K562 (cell line): ENCODE measurements around the gene CENPO. TPM values are rescaled to one million over a fixed set of nuclear protein-coding genes. Genes with fewer than 3 reads are reported as not detected.

Experiments
- CEBPG ChIP-seq, 3 experiments: fragments of 200-800 bp in 1 of 3; sonication (Bioruptor generic) in 1 of 3; sonication (generic) in 1 of 3; formaldehyde crosslinking in 1 of 3; IDR thresholded peaks in 2 of 3; conservative IDR thresholded peaks in 1 of 3; 2 replicates each; pipeline versions ENCODE4 v1.6.1 to v1.8.0; 2016 to 2022; ENCODE audit warnings: missing compliant biosample characterization in 2 of 3, missing genetic modification characterization in 2 of 3, mild to moderate bottlenecking in 1 of 3, missing genetic modification reagents in 1 of 3
- EP300 ChIP-seq: IDR thresholded peaks from 2 replicates; pipeline ENCODE4 v1.6.1; 2012; ENCODE audit warnings: low read length, improper control_type of control experiment
- FOSL1 ChIP-seq: fragments of 200-800 bp; sonication (Bioruptor generic); conservative IDR thresholded peaks from 2 replicates; pipeline ENCODE4 v1.6.1; 2016; ENCODE audit warnings: missing genetic modification characterization, missing compliant biosample characterization
- JUND ChIP-seq, 2 experiments: IDR thresholded peaks; 2 replicates in 1 of 2; 3 replicates in 1 of 2; pipeline ENCODE4 v1.6.1; 2011; ENCODE audit warnings: borderline replicate concordance in 2 of 2, low read depth in 2 of 2, low read length in 2 of 2, improper control_type of control experiment in 1 of 2, missing biosample characterization in 1 of 2, missing genetic modification characterization in 1 of 2, missing genetic modification reagents in 1 of 2
- MAFK ChIP-seq: IDR thresholded peaks from 2 replicates; pipeline ENCODE4 v1.6.1; 2011; ENCODE audit warnings: low read length, improper control_type of control experiment
- MED1 ChIP-seq: sonication (generic); formaldehyde crosslinking; IDR thresholded peaks from 2 replicates; pipeline ENCODE4 v1.8.1; 2023; ENCODE audit warnings: missing genetic modification reagents, borderline replicate concordance
- MYNN ChIP-seq, 2 experiments: sonication (generic); formaldehyde crosslinking in 1 of 2; IDR thresholded peaks; 2 replicates each; pipeline versions ENCODE4 v1.5.0 to v1.6.1; 2016 to 2020; ENCODE audit warnings: antibody characterized with exemption in 1 of 2, missing genetic modification reagents in 1 of 2
- NFE2 ChIP-seq: IDR thresholded peaks from 2 replicates; pipeline ENCODE4 v1.6.1; 2014; ENCODE audit warnings: antibody characterized with exemption, low read depth
- NONO ChIP-seq, 2 experiments: fragments of 200-400 bp in 1 of 2; fragments of 450-650 bp in 1 of 2; formaldehyde crosslinking in 1 of 2; IDR thresholded peaks; 2 replicates each; pipeline ENCODE4 v1.6.1; 2017; ENCODE audit warnings: low read depth in 2 of 2, mild to moderate bottlenecking in 2 of 2, moderate library complexity in 2 of 2, low read length in 1 of 2
- PHF21A ChIP-seq: fragments of 450-650 bp; IDR thresholded peaks from 2 replicates; pipeline ENCODE4 v1.6.1; 2017; ENCODE audit warnings: low read depth, borderline replicate concordance
- RBFOX2 ChIP-seq: fragments of 200-400 bp; formaldehyde crosslinking; IDR thresholded peaks from 2 replicates; pipeline ENCODE4 v1.6.1; 2017; ENCODE audit warnings: low read depth, mild to moderate bottlenecking, low read length, moderate library complexity
- RFX1 ChIP-seq: fragments of 450-650 bp; IDR thresholded peaks from 2 replicates; pipeline ENCODE4 v1.6.1; 2016; ENCODE audit warnings: mild to moderate bottlenecking, moderate library complexity
- RHOXF2B ChIP-seq: fragments of 250-450 bp; sonication (Bioruptor Pico); conservative IDR thresholded peaks from 2 replicates; pipeline ENCODE4 v1.5.1; 2021
- SETDB1 ChIP-seq: IDR thresholded peaks from one replicate; pipeline ENCODE4 v1.6.1; 2012; ENCODE audit warnings: low read length, control low read depth, inconsistent platforms
- SREBF2 ChIP-seq: sonication (generic); formaldehyde crosslinking; IDR thresholded peaks from 2 replicates; pipeline ENCODE4 v1.4.0; 2020; ENCODE audit warnings: mild to moderate bottlenecking, missing genetic modification reagents
- THRAP3 ChIP-seq: fragments of 450-650 bp; IDR thresholded peaks from 2 replicates; pipeline ENCODE4 v1.6.1; 2016; ENCODE audit warnings: mild to moderate bottlenecking, inconsistent platforms, borderline replicate concordance
- ZBTB1 ChIP-seq: sonication (generic); formaldehyde crosslinking; IDR thresholded peaks from 2 replicates; pipeline ENCODE4 v1.8.1; 2023; ENCODE audit warnings: missing genetic modification reagents, low read depth, mild to moderate bottlenecking, borderline replicate concordance
- ZC3H8 ChIP-seq: fragments of 450-650 bp; IDR thresholded peaks from 2 replicates; pipeline ENCODE4 v1.6.1; 2017
- ZNF224 ChIP-seq: sonication (generic); formaldehyde crosslinking; IDR thresholded peaks from 2 replicates; pipeline ENCODE4 v1.8.0; 2022; ENCODE audit warnings: mild to moderate bottlenecking, missing genetic modification reagents
- ZNF282 ChIP-seq: sonication (generic); formaldehyde crosslinking; IDR thresholded peaks from 2 replicates; pipeline ENCODE4 v1.8.1; 2023; ENCODE audit warnings: missing genetic modification reagents
- polyA plus RNA-seq, 8 experiments: library from polyadenylated mRNA; depleted of rRNA in 4 of 8; stranded (reverse) in 5 of 8; unstranded in 3 of 8; fragments of >200 nt; fragmentation: Nextera tagmentation in 2 of 8; fragmentation: Illumina TruSeq in 1 of 8; extraction: Ambion mirVana in 2 of 8; extraction: Trizol in 1 of 8; gene quantifications; 2 replicates each; pipeline versions ENCODE4 v1.2.1 to v1.2.3, GENCODE V29; 2011 to 2014; ENCODE audit warnings: inconsistent platforms in 1 of 8, missing spikeins in 1 of 8
- total RNA-seq, 7 experiments: library from RNA; depleted of rRNA in 6 of 7; stranded (reverse); fragments of >200 nt in 6 of 7; fragmentation: Illumina TruSeq in 2 of 7; extraction: Trizol in 2 of 7; gene quantifications; 2 replicates each; pipeline versions ENCODE4 v1.2.1 to v1.2.3, GENCODE V29; 2011 to 2021; ENCODE audit warnings: low replicate concordance in 1 of 7
- TF ChIP-seq, protein P1 (sequence below): fragments of 450-650 bp; formaldehyde crosslinking; IDR thresholded peaks from 2 replicates; pipeline ENCODE4 v1.4.0; 2020; ENCODE audit warnings: mild to moderate bottlenecking
- TF ChIP-seq, protein P2 (sequence below): fragments of 250-450 bp; sonication (Bioruptor Pico); IDR thresholded peaks from 2 replicates; pipeline ENCODE4 v1.8.0; 2021; ENCODE audit warnings: moderate library complexity, mild to moderate bottlenecking, inconsistent platforms
- TF ChIP-seq, protein P3 (sequence below): conservative IDR thresholded peaks from 2 replicates; pipeline ENCODE4 v1.6.1; 2011; ENCODE audit warnings: low read depth, mild to moderate bottlenecking, low read length; ENCODE audit not compliant: control insufficient read depth
- TF ChIP-seq, protein P4 (sequence below): fragments of 250-450 bp; sonication (Bioruptor Pico); IDR thresholded peaks from 2 replicates; pipeline ENCODE4 v1.4.0; 2020; ENCODE audit warnings: mild to moderate bottlenecking

Gene CENPO
- total and polyA plus RNA-seq, 9 of the 15 experiments (the other 6 are each of a cell fraction or from before 2014, with no cell fraction given), result 30.6 to 59.4 (median 38.9) TPM

- no peak for TF ChIP-seq CEBPG (CRISPR knock-in tag; IDR thresholded peaks at IDR 0.05)
- TF ChIP-seq CEBPG (tag; conservative IDR thresholded peaks at IDR 0.05 in 1 of 2, IDR thresholded peaks at IDR 0.05 in 1 of 2), result no peak
- TF ChIP-seq SREBF2 (CRISPR knock-in tag), result no peak
- TF ChIP-seq PHF21A, result no peak
- no peak for TF ChIP-seq MAFK
- TF ChIP-seq, protein P1, sequence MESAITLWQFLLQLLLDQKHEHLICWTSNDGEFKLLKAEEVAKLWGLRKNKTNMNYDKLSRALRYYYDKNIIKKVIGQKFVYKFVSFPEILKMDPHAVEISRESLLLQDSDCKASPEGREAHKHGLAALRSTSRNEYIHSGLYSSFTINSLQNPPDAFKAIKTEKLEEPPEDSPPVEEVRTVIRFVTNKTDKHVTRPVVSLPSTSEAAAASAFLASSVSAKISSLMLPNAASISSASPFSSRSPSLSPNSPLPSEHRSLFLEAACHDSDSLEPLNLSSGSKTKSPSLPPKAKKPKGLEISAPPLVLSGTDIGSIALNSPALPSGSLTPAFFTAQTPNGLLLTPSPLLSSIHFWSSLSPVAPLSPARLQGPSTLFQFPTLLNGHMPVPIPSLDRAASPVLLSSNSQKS (CRISPR knock-in tag), result no peak
- no peak for TF ChIP-seq ZBTB1 (CRISPR knock-in tag)
- TF ChIP-seq ZNF282 (CRISPR knock-in tag), result no peak
- TF ChIP-seq EP300, result peak; percentile 33; the same call in 1 of the 2 replicates
- TF ChIP-seq, protein P2, sequence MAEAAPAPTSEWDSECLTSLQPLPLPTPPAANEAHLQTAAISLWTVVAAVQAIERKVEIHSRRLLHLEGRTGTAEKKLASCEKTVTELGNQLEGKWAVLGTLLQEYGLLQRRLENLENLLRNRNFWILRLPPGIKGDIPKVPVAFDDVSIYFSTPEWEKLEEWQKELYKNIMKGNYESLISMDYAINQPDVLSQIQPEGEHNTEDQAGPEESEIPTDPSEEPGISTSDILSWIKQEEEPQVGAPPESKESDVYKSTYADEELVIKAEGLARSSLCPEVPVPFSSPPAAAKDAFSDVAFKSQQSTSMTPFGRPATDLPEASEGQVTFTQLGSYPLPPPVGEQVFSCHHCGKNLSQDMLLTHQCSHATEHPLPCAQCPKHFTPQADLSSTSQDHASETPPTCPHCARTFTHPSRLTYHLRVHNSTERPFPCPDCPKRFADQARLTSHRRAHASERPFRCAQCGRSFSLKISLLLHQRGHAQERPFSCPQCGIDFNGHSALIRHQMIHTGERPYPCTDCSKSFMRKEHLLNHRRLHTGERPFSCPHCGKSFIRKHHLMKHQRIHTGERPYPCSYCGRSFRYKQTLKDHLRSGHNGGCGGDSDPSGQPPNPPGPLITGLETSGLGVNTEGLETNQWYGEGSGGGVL (CRISPR knock-in tag), result no peak
- TF ChIP-seq SETDB1, result no peak
- TF ChIP-seq RHOXF2B (CRISPR knock-in tag), result no peak
- TF ChIP-seq, protein P3, sequence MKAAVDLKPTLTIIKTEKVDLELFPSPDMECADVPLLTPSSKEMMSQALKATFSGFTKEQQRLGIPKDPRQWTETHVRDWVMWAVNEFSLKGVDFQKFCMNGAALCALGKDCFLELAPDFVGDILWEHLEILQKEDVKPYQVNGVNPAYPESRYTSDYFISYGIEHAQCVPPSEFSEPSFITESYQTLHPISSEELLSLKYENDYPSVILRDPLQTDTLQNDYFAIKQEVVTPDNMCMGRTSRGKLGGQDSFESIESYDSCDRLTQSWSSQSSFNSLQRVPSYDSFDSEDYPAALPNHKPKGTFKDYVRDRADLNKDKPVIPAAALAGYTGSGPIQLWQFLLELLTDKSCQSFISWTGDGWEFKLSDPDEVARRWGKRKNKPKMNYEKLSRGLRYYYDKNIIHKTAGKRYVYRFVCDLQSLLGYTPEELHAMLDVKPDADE, result no peak
- peak; percentile 75 for TF ChIP-seq JUND (IDR thresholded peaks at IDR 0.05; ENCODE audit: borderline replicate concordance, low read depth, low read length)
- peak; percentile 48; the same call in 1 of the 3 replicates for TF ChIP-seq JUND (tag; IDR thresholded peaks at IDR 0.05; ENCODE audit: borderline replicate concordance, low read depth, low read length)
- TF ChIP-seq ZNF224, result no peak
- no peak for TF ChIP-seq NFE2
- TF ChIP-seq MYNN (IDR thresholded peaks at IDR 0.05), result no peak
- no peak for TF ChIP-seq MYNN (CRISPR knock-in tag; IDR thresholded peaks at IDR 0.05)
- TF ChIP-seq RBFOX2, result no peak
- no peak for TF ChIP-seq MED1 (CRISPR knock-in tag)
- no peak for TF ChIP-seq RFX1
- no peak for TF ChIP-seq ZC3H8
- TF ChIP-seq NONO (IDR thresholded peaks at IDR 0.05; ENCODE audit: low read depth in 2 of 2, low read length in 1 of 2), result no peak
- TF ChIP-seq, protein P4, sequence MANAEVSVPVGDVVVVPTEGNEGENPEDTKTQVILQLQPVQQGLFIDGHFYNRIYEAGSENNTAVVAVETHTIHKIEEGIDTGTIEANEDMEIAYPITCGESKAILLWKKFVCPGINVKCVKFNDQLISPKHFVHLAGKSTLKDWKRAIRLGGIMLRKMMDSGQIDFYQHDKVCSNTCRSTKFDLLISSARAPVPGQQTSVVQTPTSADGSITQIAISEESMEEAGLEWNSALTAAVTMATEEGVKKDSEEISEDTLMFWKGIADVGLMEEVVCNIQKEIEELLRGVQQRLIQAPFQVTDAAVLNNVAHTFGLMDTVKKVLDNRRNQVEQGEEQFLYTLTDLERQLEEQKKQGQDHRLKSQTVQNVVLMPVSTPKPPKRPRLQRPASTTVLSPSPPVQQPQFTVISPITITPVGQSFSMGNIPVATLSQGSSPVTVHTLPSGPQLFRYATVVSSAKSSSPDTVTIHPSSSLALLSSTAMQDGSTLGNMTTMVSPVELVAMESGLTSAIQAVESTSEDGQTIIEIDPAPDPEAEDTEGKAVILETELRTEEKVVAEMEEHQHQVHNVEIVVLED (CRISPR knock-in tag), result no peak
- no peak for TF ChIP-seq THRAP3
- peak; percentile 70 for TF ChIP-seq FOSL1 (tag)
Measured at GRCh38 chr2:24797644-24798043, 4.4 kb downstream of the CENPO start (continued).
